ENCODE results near the gene MAN2B1.

DNA sequence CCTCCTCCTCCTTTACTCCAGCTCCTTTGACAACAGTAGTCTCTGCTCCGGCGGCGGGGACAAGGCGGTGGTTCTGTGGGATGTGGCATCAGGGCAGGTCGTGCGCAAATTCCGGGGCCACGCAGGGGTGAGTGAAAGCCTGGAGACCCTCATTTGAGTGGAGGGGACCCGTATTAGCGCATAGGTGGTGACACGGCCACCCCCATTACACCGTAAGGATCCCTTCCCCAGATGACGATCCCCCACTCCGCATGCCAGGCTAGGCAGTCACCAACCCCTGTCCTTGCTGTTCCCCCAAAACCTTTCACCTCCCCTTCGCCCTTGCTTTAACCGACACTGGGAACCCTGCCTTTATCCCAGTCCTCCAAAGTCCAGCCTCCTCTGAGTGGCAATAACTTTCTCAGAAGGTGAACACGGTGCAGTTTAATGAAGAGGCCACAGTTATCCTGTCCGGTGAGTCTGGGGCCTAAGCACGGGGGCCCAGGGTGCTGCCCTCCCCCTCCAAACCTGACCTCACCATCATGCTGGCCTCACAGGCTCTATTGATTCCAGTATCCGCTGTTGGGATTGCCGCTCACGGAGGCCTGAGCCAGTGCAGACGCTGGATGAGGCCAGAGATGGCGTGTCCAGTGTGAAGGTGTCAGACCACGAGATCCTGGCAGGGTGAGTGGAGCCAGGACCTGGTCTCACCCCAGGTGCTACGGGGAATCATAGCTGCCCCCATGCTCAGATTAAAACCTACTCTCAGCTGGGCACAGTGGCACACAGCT is 3.8 kb upstream of the MAN2B1 start:
- TF ChIP-seq, protein P1, sequence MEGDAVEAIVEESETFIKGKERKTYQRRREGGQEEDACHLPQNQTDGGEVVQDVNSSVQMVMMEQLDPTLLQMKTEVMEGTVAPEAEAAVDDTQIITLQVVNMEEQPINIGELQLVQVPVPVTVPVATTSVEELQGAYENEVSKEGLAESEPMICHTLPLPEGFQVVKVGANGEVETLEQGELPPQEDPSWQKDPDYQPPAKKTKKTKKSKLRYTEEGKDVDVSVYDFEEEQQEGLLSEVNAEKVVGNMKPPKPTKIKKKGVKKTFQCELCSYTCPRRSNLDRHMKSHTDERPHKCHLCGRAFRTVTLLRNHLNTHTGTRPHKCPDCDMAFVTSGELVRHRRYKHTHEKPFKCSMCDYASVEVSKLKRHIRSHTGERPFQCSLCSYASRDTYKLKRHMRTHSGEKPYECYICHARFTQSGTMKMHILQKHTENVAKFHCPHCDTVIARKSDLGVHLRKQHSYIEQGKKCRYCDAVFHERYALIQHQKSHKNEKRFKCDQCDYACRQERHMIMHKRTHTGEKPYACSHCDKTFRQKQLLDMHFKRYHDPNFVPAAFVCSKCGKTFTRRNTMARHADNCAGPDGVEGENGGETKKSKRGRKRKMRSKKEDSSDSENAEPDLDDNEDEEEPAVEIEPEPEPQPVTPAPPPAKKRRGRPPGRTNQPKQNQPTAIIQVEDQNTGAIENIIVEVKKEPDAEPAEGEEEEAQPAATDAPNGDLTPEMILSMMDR (IDR thresholded peaks at IDR 0.05): no peak
- no peak for TF ChIP-seq POLR2A (IDR thresholded peaks at IDR 0.05)
